ENCODE results near the gene GRP.

- TF ChIP-seq POLR2AphosphoS5 (IDR thresholded peaks at IDR 0.05) (no peak), CTCF (IDR thresholded peaks at IDR 0.05) (no peak), POLR2A (IDR thresholded peaks at IDR 0.05) (no peak), EP300 (IDR thresholded peaks at IDR 0.05) (no peak)
These were observed 30.9 kb upstream of the GRP start for GRCh38 chr18:59189008-59189407.

Data from stomach (tissue), 4 donors.